NCI-H1048 (cell line): ENCODE results near the gene PTPRG.

ENCODE experiments used
- DNase-seq: peaks from one replicate; lab custom pipeline; 2025; lab: John Stamatoyannopoulos, UW

Gene PTPRG

GRCh38 chr3:61589856-61590255 is 28.5 kb downstream of the PTPRG start:
- no peak for DNase-seq

- no peak for DNase-seq
Observed at GRCh38 chr3:61591300-61591699, 29.9 kb downstream of the PTPRG start.

- no peak for DNase-seq
Observed at GRCh38 chr3:61593446-61594029, 32.2 kb downstream of the PTPRG start.

- DNase-seq: no peak
Observed at GRCh38 chr3:61594144-61594963, 33.0 kb downstream of the PTPRG start.

- DNase-seq: no peak
Observed at GRCh38 chr3:61594964-61595285, 33.6 kb downstream of the PTPRG start.

- no peak for DNase-seq
Observed at GRCh38 chr3:61595288-61595687, 33.9 kb downstream of the PTPRG start.

GRCh38 chr3:61595826-61596225 is 34.5 kb downstream of the PTPRG start:
- DNase-seq: no peak

GRCh38 chr3:61597906-61598305 is 36.5 kb downstream of the PTPRG start:
- no peak for DNase-seq

- no peak for DNase-seq
Observed at GRCh38 chr3:61600195-61600594, 38.8 kb downstream of the PTPRG start.

GRCh38 chr3:61601831-61602230 is 40.5 kb downstream of the PTPRG start:
- DNase-seq: no peak

- no peak for DNase-seq
Observed at GRCh38 chr3:61602466-61602865, 41.1 kb downstream of the PTPRG start.

GRCh38 chr3:61605589-61606175 is 44.3 kb downstream of the PTPRG start:
- DNase-seq: no peak

GRCh38 chr3:61606196-61606595 is 44.8 kb downstream of the PTPRG start:
- no peak for DNase-seq

- no peak for DNase-seq
Observed at GRCh38 chr3:61608072-61608471, 46.7 kb downstream of the PTPRG start.

GRCh38 chr3:61608711-61609110 is 47.3 kb downstream of the PTPRG start:
- DNase-seq: no peak

GRCh38 chr3:61610316-61610715 is 48.9 kb downstream of the PTPRG start:
- no peak for DNase-seq

GRCh38 chr3:61612211-61613194 is 51.1 kb downstream of the PTPRG start:
- no peak for DNase-seq

- DNase-seq: no peak
Observed at GRCh38 chr3:61613666-61614065, 52.3 kb downstream of the PTPRG start.

- no peak for DNase-seq
Observed at GRCh38 chr3:61615643-61616042, 54.3 kb downstream of the PTPRG start.

- no peak for DNase-seq
Observed at GRCh38 chr3:61616586-61616985, 55.2 kb downstream of the PTPRG start.

- DNase-seq: no peak
Observed at GRCh38 chr3:61617041-61617440, 55.7 kb downstream of the PTPRG start.

- DNase-seq: no peak
Observed at GRCh38 chr3:61617651-61618050, 56.3 kb downstream of the PTPRG start.
